Right cardiac atrium (tissue), 5 donors: ENCODE results near the gene SLC43A2. TPM values are rescaled to one million over a fixed set of nuclear protein-coding genes. Genes with fewer than 3 reads are reported as not detected.
"Not testable (repeated sequence)": the region's sequence is repeated elsewhere in the genome, so short reads cannot be mapped to it uniquely, and the experiment has no call there.

Experiments
- ATAC-seq, 2 donors: fragments of 200-7000 bp; cut with Tn5 transposase; one replicate each; pipeline versions ENCODE4 v1.8.0 to v1.9.1; 2020; ENCODE audit warnings: moderate library complexity in 2 of 2, mild to moderate bottlenecking in 1 of 2
- DNase-seq, 3 donors: peaks; one replicate each; pipeline ENCODE4 v3.0.0-alpha.2; 2020
- H3K27ac ChIP-seq: one replicate; pipeline ENCODE4 v1.5.1; 2013; ENCODE audit warnings: mild to moderate bottlenecking, low read length, control low read depth, moderate library complexity
- H3K27me3 ChIP-seq: one replicate; pipeline ENCODE4 v1.6.1; 2013; ENCODE audit not compliant: control insufficient read depth, insufficient read depth
- H3K4me1 ChIP-seq: one replicate; pipeline ENCODE4 v1.6.1; 2013; ENCODE audit warnings: low read length; ENCODE audit not compliant: control insufficient read depth, insufficient read depth
- H3K4me3 ChIP-seq: one replicate; pipeline ENCODE4 v1.5.1; 2013; ENCODE audit warnings: low read length, control low read depth
- H3K9me3 ChIP-seq: one replicate; pipeline ENCODE4 v1.6.1; 2013; ENCODE audit warnings: low read length; ENCODE audit not compliant: control insufficient read depth
- WGBS: extraction: QIAGEN DNeasy Blood & Tissue Kit; methylation state at CpG from one replicate; pipeline ENCODE4 v1.1.7; 2013; 5-methylcytosine and 5-hydroxymethylcytosine counted together
- intact Hi-C, 4 donors: fragments of 100-400 bp; cut with DNase I; formaldehyde crosslinking; loops; one replicate each; pipeline versions ENCODE4 v1.11.0 to v1.14.0; 2022 to 2023
- polyA plus RNA-seq: library from polyadenylated mRNA; stranded (reverse); fragments of 200-250 nt; gene quantifications from one replicate; pipeline ENCODE4 v1.2.3, GENCODE V29; 2013
- total RNA-seq, 4 donors: library from RNA; stranded (reverse); fragmentation: NEBNext Ultra II Directional; extraction: Animal tissue kit (Norgen Biotek cat#: 25700); gene quantifications; one replicate each; pipeline ENCODE4 v1.2.1, GENCODE V29; 2021
- donor health status: healthy with polysubstance abuse.
- donor health status: DM: no; HTN: yes; CAD: no.
- donor health status: DM: no; HTN: no; CAD: no.
- donor health status: DM: no; HTN: yes; CAD: no; lungs with severe emphysema.
- donor health status: DM: yes; HTN: yes; CAD: no.

SLC43A2 gene
- total and polyA plus RNA-seq, 5 donors = 3.4 to 6.7 (median 5.2) TPM

- no peak overlapping the region for H3K4me3 ChIP-seq
- ATAC-seq (peak; percentile 42 to 56), DNase-seq (no peak)
- no peaks in the 10 kb centered on the region for H3K4me1 ChIP-seq
- H3K27me3 ChIP-seq = no peaks in the 10 kb centered on the region
- H3K27ac ChIP-seq = peak overlapping the region; percentile 55
- 78% methylated on average over 10 of the region's 10 CpGs for WGBS
- H3K9me3 ChIP-seq = no peaks in the 10 kb centered on the region
- intact Hi-C loops = no loop called here
These were observed 95.6 kb downstream of the SLC43A2 start for GRCh38 chr17:1532836-1533602.

- Histone ChIP-seq H3K9me3 (no peaks in the 10 kb centered on the region), H3K27ac (no peak overlapping the region), H3K4me3 (no peak overlapping the region), H3K27me3 (no peaks in the 10 kb centered on the region), H3K4me1 (no peaks in the 10 kb centered on the region)
- intact Hi-C loops = no loop called here
- 42% methylated on average over 2 of the region's 2 CpGs for WGBS
- no peak for DNase-seq
- ATAC-seq = no peak
These were observed 98.8 kb downstream of the SLC43A2 start for GRCh38 chr17:1529863-1530262.

- H3K27me3 ChIP-seq, DNase-seq, H3K9me3 ChIP-seq, ATAC-seq, H3K27ac ChIP-seq, H3K4me1 ChIP-seq, H3K4me3 ChIP-seq, intact Hi-C loops: not testable (repeated sequence)
- 75% methylated on average over 4 of the region's 4 CpGs for WGBS
These were observed 101.8 kb downstream of the SLC43A2 start for GRCh38 chr17:1526876-1527275.

- WGBS = 92% methylated on average over 5 of the region's 5 CpGs
- intact Hi-C loops = no loop called here
- Histone ChIP-seq H3K27ac (no peak overlapping the region), H3K27me3 (no peaks in the 10 kb centered on the region), H3K9me3 (no peaks in the 10 kb centered on the region), H3K4me3 (no peak overlapping the region), H3K4me1 (no peaks in the 10 kb centered on the region)
- DNase-seq (no peak), ATAC-seq (no peak)
These were observed 106.0 kb downstream of the SLC43A2 start for GRCh38 chr17:1522626-1523025.

- intact Hi-C loops = no loop called here
- Histone ChIP-seq H3K4me1 (no peaks in the 10 kb centered on the region), H3K27ac (no peak overlapping the region), H3K4me3 (no peak overlapping the region), H3K9me3 (no peaks in the 10 kb centered on the region), H3K27me3 (no peaks in the 10 kb centered on the region)
- WGBS = 69% methylated on average over 10 of the region's 10 CpGs
- ATAC-seq (no peak), DNase-seq (no peak)
These were observed 107.5 kb downstream of the SLC43A2 start for GRCh38 chr17:1521086-1521640.

- Histone ChIP-seq H3K4me3 (no peak overlapping the region), H3K4me1 (peaks cover 3% of the 10 kb centered on the region), H3K9me3 (no peaks in the 10 kb centered on the region), H3K27me3 (no peaks in the 10 kb centered on the region), H3K27ac (no peak overlapping the region)
- 90% methylated on average over 7 of the region's 7 CpGs for WGBS
- ATAC-seq (no peak), DNase-seq (no peak)
- intact Hi-C loops = loop anchor here in 3 of 4 donors (5.0 to 10.0 kb wide), 5 partner anchors 67 to 245 kb away; partner anchors contain the start of genes TRARG1 (in 2 of the 3) and BHLHA9 (in 1 of the 3)
These were observed 109.0 kb downstream of the SLC43A2 start for GRCh38 chr17:1519678-1520077.

Other genes with a start within 250 kb of the SLC43A2 start
- 100 to 1,000 TPM; 484 to 570 (median 535) TPM for gene YWHAE, start 228.6 kb downstream of the SLC43A2 start, total RNA-seq
- 366 TPM for gene YWHAE, start 228.6 kb downstream of the SLC43A2 start, polyA plus RNA-seq
- 10 to 100 TPM; 33.9 to 44.8 (median 38.9) TPM for gene CRK, start 172.6 kb downstream of the SLC43A2 start, total RNA-seq
- 21.3 TPM for gene CRK, start 172.6 kb downstream of the SLC43A2 start, polyA plus RNA-seq
- gene MYO1C, start 136.1 kb downstream of the SLC43A2 start, total RNA-seq = 100 to 1,000 TPM; 149 to 185 (median 180) TPM
- gene MYO1C, start 136.1 kb downstream of the SLC43A2 start, polyA plus RNA-seq = 78.9 TPM
- gene INPP5K, start 112.2 kb downstream of the SLC43A2 start, total RNA-seq = 10 to 100 TPM; 28.7 to 34.7 (median 32.4) TPM
- 21.4 TPM for gene INPP5K, start 112.2 kb downstream of the SLC43A2 start, polyA plus RNA-seq
- 10 to 100 TPM; 46.5 to 63.5 (median 53.6) TPM for gene PITPNA, start 66.0 kb downstream of the SLC43A2 start, total RNA-seq
- gene PITPNA, start 66.0 kb downstream of the SLC43A2 start, polyA plus RNA-seq = 19.6 TPM
- 10 to 100 TPM in 3 of 4 donors, 1 to 10 TPM in 1; 9.9 to 15.6 (median 13.9) TPM for gene SCARF1, start 16.9 kb upstream of the SLC43A2 start, total RNA-seq
- 7.7 TPM for gene SCARF1, start 16.9 kb upstream of the SLC43A2 start, polyA plus RNA-seq
- gene RILP, start 21.0 kb upstream of the SLC43A2 start, total RNA-seq = 10 to 100 TPM; 31.0 to 54.4 (median 48.1) TPM
- gene RILP, start 21.0 kb upstream of the SLC43A2 start, polyA plus RNA-seq = 75.1 TPM
- 100 to 1,000 TPM; 134 to 187 (median 152) TPM for gene PRPF8, start 56.0 kb upstream of the SLC43A2 start, total RNA-seq
- 72.1 TPM for gene PRPF8, start 56.0 kb upstream of the SLC43A2 start, polyA plus RNA-seq
- gene TLCD2, start 81.5 kb upstream of the SLC43A2 start, total RNA-seq = 1 to 10 TPM; 1.9 to 6.1 (median 2.3) TPM
- gene TLCD2, start 81.5 kb upstream of the SLC43A2 start, polyA plus RNA-seq = 1.5 TPM
- 10 to 100 TPM in 3 of 4 donors, 1 to 10 TPM in 1; 9.2 to 11.2 (median 11.0) TPM for gene WDR81, start 95.9 kb upstream of the SLC43A2 start, total RNA-seq
- 10.2 TPM for gene WDR81, start 95.9 kb upstream of the SLC43A2 start, polyA plus RNA-seq
- 1 to 10 TPM in 3 of 4 donors, under 1 TPM in 1; 0.45 to 2.1 (median 1.2) TPM for gene SERPINF2, start 114.0 kb upstream of the SLC43A2 start, total RNA-seq
- 1.1 TPM for gene SERPINF2, start 114.0 kb upstream of the SLC43A2 start, polyA plus RNA-seq
- gene SERPINF1, start 133.2 kb upstream of the SLC43A2 start, total RNA-seq = 100 to 1,000 TPM; 160 to 288 (median 264) TPM
- 215 TPM for gene SERPINF1, start 133.2 kb upstream of the SLC43A2 start, polyA plus RNA-seq
- gene SMYD4, start 201.1 kb upstream of the SLC43A2 start, total RNA-seq = 10 to 100 TPM; 10.3 to 14.6 (median 11.4) TPM
- gene SMYD4, start 201.1 kb upstream of the SLC43A2 start, polyA plus RNA-seq = 6.5 TPM
- 100 to 1,000 TPM in 1 of 4 donors, 10 to 100 TPM in 3; 68.1 to 103 (median 81.6) TPM for gene RPA1, start 201.2 kb upstream of the SLC43A2 start, total RNA-seq
- 28.0 TPM for gene RPA1, start 201.2 kb upstream of the SLC43A2 start, polyA plus RNA-seq